ENCODE data around the gene GP5.

The GP5 gene

DNA sequence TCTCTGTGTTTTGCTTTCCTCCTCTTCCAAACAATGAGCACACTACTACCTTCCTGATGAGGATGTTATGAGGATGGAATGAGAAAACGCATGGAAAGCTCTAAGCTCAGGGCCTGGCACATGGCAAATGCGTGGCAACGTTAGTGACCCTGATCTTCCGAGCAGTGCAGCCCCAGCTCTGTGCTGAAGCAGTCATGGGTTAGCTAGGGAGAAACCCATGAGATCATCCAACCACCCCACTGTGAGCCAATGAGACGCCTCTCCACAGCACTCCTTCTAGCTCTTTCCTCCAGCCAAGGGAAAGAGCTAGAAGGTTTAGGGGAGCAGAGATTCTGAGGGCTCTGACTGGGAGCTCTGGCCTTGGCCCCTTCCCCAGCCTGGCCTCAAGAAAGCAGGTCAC is 52.4 kb downstream of the GP5 start:
- no peak for DNase-seq

DNA sequence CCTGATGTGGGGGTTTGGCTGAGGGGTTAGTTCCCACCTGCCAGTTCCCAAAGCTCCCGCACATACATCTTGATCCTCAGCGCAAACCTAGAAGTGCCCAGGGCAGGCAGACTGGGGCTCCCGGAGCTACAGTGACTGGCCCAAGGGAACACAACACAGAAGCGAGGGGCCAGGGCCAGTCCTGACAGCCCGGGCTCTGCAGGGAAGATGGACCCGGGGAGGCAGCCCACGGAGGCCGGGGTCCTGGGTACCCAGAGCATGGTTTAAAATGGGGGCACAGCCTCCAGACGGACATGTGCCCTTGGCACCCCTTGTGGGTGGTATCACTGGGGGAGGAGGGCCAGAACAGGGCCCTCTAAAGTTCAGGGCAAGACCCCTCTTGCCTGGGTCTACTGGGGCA is 53.0 kb downstream of the GP5 start:
- DNase-seq, result no peak
